ENCODE data around the gene SDC4.

- TF ChIP-seq EZH2 (IDR thresholded peaks at IDR 0.05; ENCODE audit: insufficient read depth, poor library complexity, severe bottlenecking), result no peak
- TF ChIP-seq EZH2phosphoT487 (IDR thresholded peaks at IDR 0.05; ENCODE audit: insufficient read depth, low read depth), result no peak
These were observed 4.5 kb upstream of the SDC4 start for GRCh38 chr20:45352729-45353128.
